HuH-7 (cell line): Measurements from ENCODE around the gene HMGXB4.
A peak's percentile ranks its signal among the peaks of the same experiment; 100 is the strongest.
"Not testable (repeated sequence)": the region's sequence is repeated elsewhere in the genome, so short reads cannot be mapped to it uniquely, and the experiment has no call there.

ENCODE experiments used
- DNase-seq: peaks from one replicate; pipeline ENCODE4 v3.0.0; 2011; ENCODE audit warnings: low spot score

Gene HMGXB4

GRCh38 chr22:35257321-35258190 lies at the start of gene HMGXB4:
Gene HMGXB4 (plus strand): TSS chr22:35257493. CDS start chr22:35262391, 4,898 bp downstream.
- DNase-seq: peak; percentile 86

GRCh38 chr22:35208003-35208402 lies 49.3 kb upstream of the HMGXB4 start:
- DNase-seq: no peak

DNA sequence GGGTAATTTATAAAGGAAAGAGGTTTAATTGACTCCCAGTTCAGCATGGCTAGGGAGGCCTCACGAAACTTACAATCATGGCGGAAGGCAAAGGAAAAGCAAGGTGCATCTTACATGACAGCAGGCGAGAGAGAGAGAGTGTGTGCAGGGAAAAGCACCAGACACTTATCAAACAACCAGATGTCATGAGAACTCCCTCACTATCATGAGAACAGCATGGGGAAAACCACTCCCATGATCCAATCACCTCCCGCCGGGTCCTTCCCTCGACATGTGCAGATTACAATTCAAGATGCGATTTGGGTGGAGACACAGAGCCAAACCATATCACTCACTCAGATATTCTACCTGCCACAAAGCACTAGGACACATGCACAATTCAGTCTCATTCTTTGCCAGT lies 48.1 kb upstream of the HMGXB4 start:
- DNase-seq: no peak

- DNase-seq: no peak
These were observed 45.3 kb upstream of the HMGXB4 start for GRCh38 chr22:35212009-35212408.

DNA sequence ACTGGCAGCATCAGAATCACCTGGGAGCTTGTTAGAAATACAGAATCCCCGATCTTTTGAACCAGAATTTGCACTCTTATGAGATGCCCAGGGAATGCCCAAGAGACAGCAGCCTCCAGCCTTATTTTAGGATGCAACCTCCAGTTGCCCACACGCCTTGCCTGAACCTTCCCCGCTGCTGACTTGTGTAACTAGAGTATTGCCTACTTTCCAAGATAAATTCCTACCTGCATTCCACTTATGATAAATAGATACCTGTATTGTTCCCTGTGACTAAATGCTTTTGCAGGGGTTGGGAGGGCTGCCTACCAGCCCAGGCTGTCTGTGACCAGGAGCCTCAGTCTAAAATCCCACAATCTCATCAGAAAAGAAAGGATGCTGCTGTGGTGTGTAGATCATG lies 44.3 kb upstream of the HMGXB4 start:
- DNase-seq: no peak

DNA sequence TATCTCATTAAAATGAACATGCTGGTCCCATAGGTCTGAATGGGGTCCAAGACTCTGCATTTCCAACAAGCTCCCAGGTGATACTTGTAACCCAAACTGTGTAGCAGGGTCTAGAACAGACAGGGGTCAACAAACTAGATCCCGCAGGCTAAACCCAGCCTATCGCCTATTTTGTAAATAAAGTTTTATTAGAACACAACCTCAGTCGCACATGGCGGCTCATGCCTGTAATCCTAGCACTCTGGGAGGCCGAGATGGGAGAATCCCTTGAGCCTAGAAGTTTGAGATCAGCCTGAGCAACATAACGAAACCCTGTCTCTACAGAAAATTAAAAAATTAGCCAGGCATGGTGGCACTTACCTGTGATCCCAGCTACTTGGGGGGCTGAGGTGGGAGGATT lies 42.3 kb upstream of the HMGXB4 start:
- no peak for DNase-seq

DNA sequence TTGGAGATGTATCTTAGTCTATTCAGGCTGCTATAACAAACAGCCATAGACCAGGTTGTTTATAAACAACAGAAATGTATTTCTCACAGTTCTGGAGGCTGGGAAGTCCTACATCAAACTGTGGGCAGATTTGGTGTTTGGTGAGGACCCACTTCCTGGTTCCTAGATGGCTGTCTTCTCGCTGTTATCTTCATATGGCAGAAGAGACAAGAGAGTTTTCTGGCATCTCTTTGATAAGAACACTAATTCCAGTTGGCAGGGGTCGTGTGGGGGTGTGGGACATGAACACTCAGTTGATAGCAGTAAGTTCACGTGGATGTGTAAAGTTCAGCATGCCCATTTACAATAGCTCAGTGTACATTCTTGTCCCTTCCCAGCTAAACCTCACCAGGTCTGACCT lies 41.3 kb upstream of the HMGXB4 start:
- no peak for DNase-seq

DNA sequence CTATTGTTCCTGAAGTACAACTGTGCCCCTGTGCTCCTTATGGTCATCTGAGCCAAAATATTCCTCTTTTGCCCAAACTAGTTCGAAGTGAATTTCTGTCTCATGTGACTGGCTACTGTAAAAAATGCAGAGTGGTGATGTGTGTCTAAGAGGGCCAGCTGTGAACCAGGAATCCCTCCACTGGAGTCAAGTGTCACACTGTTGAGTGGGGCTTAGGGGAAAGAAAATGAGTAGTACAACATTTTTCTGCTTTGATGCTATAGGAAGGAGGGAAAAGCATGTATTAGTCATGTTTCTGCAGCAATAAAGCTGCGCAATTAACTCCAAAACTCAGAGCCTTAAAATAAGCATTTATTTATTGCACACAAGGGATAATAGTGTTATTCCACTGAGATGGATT lies 39.8 kb upstream of the HMGXB4 start:
- DNase-seq: no peak

DNA sequence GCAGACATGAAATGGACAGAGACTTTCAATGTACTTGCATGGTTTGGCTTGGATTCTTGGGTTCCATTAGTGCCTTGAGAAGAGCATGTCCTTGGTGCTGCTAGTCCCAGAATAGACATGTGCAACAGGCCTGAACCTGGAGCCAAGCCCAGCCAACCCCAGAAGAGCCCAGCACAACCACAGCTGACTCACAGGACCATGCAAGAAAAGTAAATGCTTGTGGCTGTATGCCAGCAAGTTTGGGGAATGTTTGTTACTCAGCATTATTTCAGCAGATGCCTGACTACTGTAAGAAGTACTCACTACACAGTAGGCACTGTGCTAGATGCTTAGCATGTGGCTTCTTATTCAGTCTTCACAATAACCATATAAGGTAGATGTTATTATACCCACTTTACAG lies 39.2 kb upstream of the HMGXB4 start:
- no peak for DNase-seq

GRCh38 chr22:35219012-35219411 lies 38.3 kb upstream of the HMGXB4 start:
- DNase-seq: no peak

DNA sequence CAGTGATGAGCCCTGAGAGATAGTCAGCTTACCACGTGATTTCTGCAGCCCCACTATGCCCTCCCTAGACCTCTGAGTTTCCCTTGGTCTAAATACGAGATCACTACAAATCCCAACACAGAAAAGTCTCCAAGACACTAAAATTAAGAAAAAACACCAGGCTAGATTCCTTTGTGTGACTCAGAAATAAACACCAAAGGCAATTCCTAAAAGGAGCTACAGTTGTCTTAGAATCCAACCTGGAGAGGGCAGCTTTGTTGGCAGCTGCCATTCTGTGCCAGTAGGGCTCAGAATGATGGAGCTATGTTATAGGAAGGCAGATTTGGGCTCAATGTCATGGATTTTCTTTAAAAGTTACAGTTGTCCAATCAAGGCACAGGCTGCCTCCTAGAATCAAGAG lies 37.1 kb upstream of the HMGXB4 start:
- DNase-seq: no peak

- DNase-seq: no peak
These were observed 32.3 kb upstream of the HMGXB4 start for GRCh38 chr22:35225010-35225409.

- no peak for DNase-seq
These were observed 30.2 kb upstream of the HMGXB4 start for GRCh38 chr22:35226958-35227647.

GRCh38 chr22:35229865-35230264 lies 27.4 kb upstream of the HMGXB4 start:
- DNase-seq: no peak

DNA sequence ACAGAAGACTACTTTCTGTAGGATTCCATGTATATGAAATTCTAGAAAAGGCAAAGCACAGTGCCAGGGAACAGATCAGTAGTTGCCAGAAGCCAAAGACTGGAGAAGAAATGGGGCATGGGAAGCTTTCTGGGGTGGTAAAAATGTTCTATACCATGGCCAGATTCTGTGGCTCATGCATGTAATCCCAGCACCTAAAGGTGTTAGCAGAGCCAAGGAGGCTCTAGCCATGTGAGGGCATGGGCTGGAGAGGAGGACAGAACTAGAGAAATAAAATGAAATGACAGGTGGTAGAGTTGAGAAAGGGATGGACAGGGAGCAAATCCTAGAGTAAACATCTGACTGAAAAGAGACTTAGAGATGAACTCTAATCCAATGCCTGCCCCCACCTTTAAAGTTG lies 26.9 kb upstream of the HMGXB4 start:
- no peak for DNase-seq

GRCh38 chr22:35230839-35231584 lies 26.3 kb upstream of the HMGXB4 start:
- no peak for DNase-seq

DNA sequence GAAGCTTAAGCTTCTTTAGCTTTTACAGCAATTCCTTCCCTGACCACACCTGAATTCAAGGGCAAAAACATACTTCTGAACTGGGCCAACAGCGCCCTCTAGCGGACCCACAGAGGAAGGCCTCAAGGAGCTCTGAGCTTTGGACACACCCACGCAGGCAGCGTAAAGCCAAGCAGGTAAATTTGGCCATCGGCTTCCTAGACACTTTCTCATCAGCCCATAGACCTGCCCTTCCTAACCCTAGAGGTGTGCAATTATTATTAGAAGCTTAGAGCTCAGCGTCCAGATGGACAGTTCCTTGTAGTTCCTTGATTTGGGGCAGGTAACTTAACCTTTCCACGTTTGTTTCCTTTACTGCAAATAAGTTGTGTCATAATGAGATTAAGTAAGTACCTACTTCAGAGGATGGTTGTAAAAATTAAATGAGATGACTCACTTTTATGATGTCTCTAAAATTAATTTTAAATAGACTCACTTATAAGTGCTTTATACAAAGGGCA lies 25.7 kb upstream of the HMGXB4 start:
- peak; percentile 66 for DNase-seq

GRCh38 chr22:35238749-35239148 lies 18.5 kb upstream of the HMGXB4 start:
- not testable (repeated sequence) for DNase-seq

GRCh38 chr22:35244507-35244906 lies 12.8 kb upstream of the HMGXB4 start:
- not testable (repeated sequence) for DNase-seq

DNA sequence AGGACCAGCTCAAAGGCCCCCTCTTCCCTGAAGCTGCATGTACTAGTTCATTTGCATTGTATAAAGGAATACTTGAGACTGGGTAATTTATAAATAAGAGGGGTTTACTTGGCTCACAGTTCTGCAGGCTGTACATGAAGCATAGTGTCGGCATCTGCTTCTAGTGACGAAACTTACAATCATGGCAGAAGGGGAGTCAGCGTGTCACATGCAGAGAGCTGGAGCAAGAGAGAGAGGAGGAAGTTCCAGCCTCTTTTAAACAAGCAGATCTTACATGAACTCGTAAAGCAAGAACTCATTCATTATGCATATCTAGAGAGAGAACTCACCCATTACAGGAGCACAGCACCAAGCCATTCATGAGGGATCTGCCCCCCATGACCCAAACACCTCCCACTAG lies 7.1 kb upstream of the HMGXB4 start:
- no peak for DNase-seq

DNA sequence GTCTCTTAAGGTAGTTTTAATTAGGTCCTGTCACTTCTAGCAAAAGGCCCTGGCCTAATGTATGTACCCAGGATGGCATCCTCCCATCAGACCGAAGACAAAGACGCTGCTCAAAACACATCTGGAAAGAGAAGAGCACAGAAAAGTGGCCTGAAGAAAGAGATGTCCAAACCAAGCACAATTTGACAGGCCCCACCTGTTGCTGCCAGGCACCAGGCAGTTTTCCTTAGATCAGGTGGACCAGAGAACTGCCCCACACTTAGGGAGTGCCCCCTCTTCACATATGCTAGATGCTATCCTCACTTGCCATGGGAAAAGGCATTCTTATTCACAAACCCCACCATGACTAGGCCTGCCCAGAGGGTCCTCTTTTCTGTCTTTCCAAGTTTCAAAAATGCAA lies 3.3 kb upstream of the HMGXB4 start:
- no peak for DNase-seq

DNA sequence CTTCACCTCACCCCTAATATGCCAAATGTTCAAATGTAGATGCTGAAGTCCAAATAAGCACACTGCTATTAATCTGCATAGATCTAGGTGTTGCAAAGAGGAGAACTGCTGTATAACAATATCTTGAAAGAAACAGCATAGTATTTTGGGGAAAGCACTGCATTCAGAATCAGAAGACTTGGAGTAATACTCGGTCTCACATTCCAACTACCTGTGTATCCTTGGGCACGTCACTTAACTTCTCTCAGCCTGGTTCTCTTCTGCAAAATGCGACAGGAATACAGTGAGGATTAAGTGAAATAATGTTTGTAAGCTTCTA lies 332 bp upstream of the HMGXB4 start:
- no peak for DNase-seq
